HEK293 (cell line): Measurements from ENCODE around the gene PIEZO1.
A peak's percentile ranks its signal among the peaks of the same experiment; 100 is the strongest.

Source experiments
- CTCF ChIA-PET: fragments of 350-600 bp; formaldehyde crosslinking; extraction: SDS; loops from one replicate; lab custom pipeline; 2021; ENCODE audit warnings: antibody characterized with exemption; lab: Yijun Ruan, JAX
- POLR2A ChIA-PET: fragments of 300-600 bp; formaldehyde crosslinking; extraction: SDS; loops from one replicate; lab custom pipeline; 2020; ENCODE audit warnings: antibody characterized with exemption, inconsistent platforms; lab: Yijun Ruan, JAX
- H3K27ac ChIP-seq: fragments of 200-500 bp; sonication (Bioruptor generic); 2 replicates; pipeline ENCODE4 v1.5.1; 2014; ENCODE audit warnings: low read depth, low read length, control low read depth, inconsistent platforms; ENCODE audit errors: extremely low read depth
- H3K36me3 ChIP-seq, 2 experiments: fragments of 200-500 bp in 1 of 2; sonication (Bioruptor generic) in 1 of 2; 1 replicate in 1 of 2; 2 replicates in 1 of 2; pipeline ENCODE4 v1.5.1; 2014 to 2017; ENCODE audit warnings: inconsistent platforms in 2 of 2, low read length in 2 of 2; ENCODE audit not compliant: control insufficient read depth in 2 of 2, insufficient read depth in 1 of 2
- H3K4me1 ChIP-seq: fragments of 200-500 bp; sonication (Bioruptor generic); 2 replicates; pipeline ENCODE4 v1.5.1; 2014; ENCODE audit warnings: mild to moderate bottlenecking, low read length, inconsistent platforms; ENCODE audit not compliant: control insufficient read depth, insufficient read depth
- H3K4me3 ChIP-seq: 2 replicates; pipeline ENCODE4 v1.5.1; 2011; ENCODE audit warnings: low read depth, mild to moderate bottlenecking, control low read depth, low read length, moderate library complexity
- H3K9me3 ChIP-seq: fragments of 200-500 bp; sonication (Bioruptor generic); 2 replicates; pipeline ENCODE4 v1.5.1; 2014; ENCODE audit warnings: low read depth, low read length, inconsistent platforms; ENCODE audit not compliant: control insufficient read depth, insufficient read depth
- GLIS2 ChIP-seq: fragments of 450-650 bp; formaldehyde crosslinking; IDR thresholded peaks from 2 replicates; pipeline ENCODE4 v1.5.1; 2016; ENCODE audit warnings: missing biosample characterization, missing genetic modification characterization
- ZNF114 ChIP-seq: fragments of 450-650 bp; formaldehyde crosslinking; IDR thresholded peaks from 2 replicates; pipeline ENCODE4 v1.5.0; 2017; ENCODE audit warnings: missing biosample characterization, missing genetic modification characterization
- ZNF19 ChIP-seq: fragments of 450-650 bp; formaldehyde crosslinking; IDR thresholded peaks from 2 replicates; pipeline ENCODE4; 2016; ENCODE audit warnings: missing biosample characterization, missing genetic modification characterization, low read depth
- ZNF211 ChIP-seq: fragments of 450-650 bp; formaldehyde crosslinking; IDR thresholded peaks from 2 replicates; pipeline ENCODE4 v1.5.1; 2016; ENCODE audit warnings: low read depth, missing biosample characterization, missing genetic modification characterization
- ZNF335 ChIP-seq: fragments of 450-650 bp; formaldehyde crosslinking; conservative IDR thresholded peaks from 2 replicates; pipeline ENCODE4 v1.5.1; 2016; ENCODE audit warnings: missing biosample characterization, missing genetic modification characterization
- ZNF341 ChIP-seq: fragments of 450-650 bp; formaldehyde crosslinking; IDR thresholded peaks from 2 replicates; pipeline ENCODE4; 2016; ENCODE audit warnings: low read depth, missing biosample characterization, missing genetic modification characterization
- ZNF398 ChIP-seq: fragments of 450-650 bp; formaldehyde crosslinking; IDR thresholded peaks from 2 replicates; pipeline ENCODE4 v1.5.1; 2017; ENCODE audit warnings: missing biosample characterization, missing genetic modification characterization
- ZNF513 ChIP-seq: fragments of 450-650 bp; IDR thresholded peaks from 2 replicates; pipeline ENCODE4 v1.5.1; 2018; ENCODE audit warnings: missing biosample characterization, missing genetic modification characterization
- ZNF529 ChIP-seq: fragments of 450-650 bp; formaldehyde crosslinking; IDR thresholded peaks from 2 replicates; pipeline ENCODE4 v1.5.1; 2017; ENCODE audit warnings: missing genetic modification characterization, missing biosample characterization; ENCODE audit not compliant: insufficient replicate concordance
- ZNF837 ChIP-seq: fragments of 450-650 bp; formaldehyde crosslinking; IDR thresholded peaks from 2 replicates; pipeline ENCODE4 v1.5.1; 2016; ENCODE audit warnings: missing biosample characterization, missing genetic modification characterization
- ZSCAN23 ChIP-seq: fragments of 450-650 bp; formaldehyde crosslinking; IDR thresholded peaks from 2 replicates; pipeline ENCODE4 v1.5.1; 2016; ENCODE audit warnings: missing biosample characterization, missing genetic modification characterization
- TF ChIP-seq, protein P1 (sequence below): fragments of 450-650 bp; formaldehyde crosslinking; IDR thresholded peaks from 2 replicates; pipeline ENCODE4 v1.5.1; 2016; ENCODE audit warnings: missing biosample characterization, missing genetic modification characterization, low read depth
- TF ChIP-seq, protein P2 (sequence below): fragments of 450-650 bp; formaldehyde crosslinking; conservative IDR thresholded peaks from 2 replicates; pipeline ENCODE4 v1.5.1; 2016; ENCODE audit warnings: low read depth, missing biosample characterization, missing genetic modification characterization
- TF ChIP-seq, protein P3 (sequence below): fragments of 450-650 bp; formaldehyde crosslinking; IDR thresholded peaks from 2 replicates; pipeline ENCODE4 v1.5.1; 2016; ENCODE audit warnings: missing biosample characterization, missing genetic modification characterization
- TF ChIP-seq, protein P4 (sequence below): fragments of 450-650 bp; formaldehyde crosslinking; conservative IDR thresholded peaks from 2 replicates; pipeline ENCODE4 v1.5.1; 2016; ENCODE audit warnings: low read depth, missing biosample characterization, missing genetic modification characterization
- TF ChIP-seq, protein P5 (sequence below): fragments of 450-650 bp; IDR thresholded peaks from 2 replicates; pipeline ENCODE4 v1.5.1; 2018; ENCODE audit warnings: missing biosample characterization, mild to moderate bottlenecking, missing genetic modification characterization

PIEZO1 gene

DNA sequence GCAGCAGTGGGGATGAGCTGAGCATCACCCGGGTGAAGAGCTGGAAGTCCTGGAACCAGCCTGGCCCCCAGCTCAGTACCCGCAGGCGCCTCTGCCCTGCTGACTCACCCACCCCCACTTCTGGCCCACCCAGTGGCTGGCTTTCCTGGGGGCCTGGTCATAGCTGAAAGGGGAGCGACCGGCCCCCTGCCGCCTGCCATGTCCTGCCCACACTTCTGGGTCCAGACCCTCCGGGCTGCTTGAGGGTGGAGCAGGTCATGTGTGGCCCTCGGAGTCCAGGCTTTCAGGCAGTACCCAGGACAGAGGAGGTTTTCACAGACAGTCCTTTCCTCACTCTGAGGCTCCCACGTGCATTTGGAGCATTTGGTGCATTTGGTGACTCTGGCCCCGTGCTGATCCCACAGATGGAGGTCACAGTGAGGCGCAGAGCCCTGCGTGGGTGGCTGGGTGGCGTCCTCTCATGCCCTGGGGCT, 7.1 kb upstream of the PIEZO1 start (continued):
- TF ChIP-seq, protein P1, sequence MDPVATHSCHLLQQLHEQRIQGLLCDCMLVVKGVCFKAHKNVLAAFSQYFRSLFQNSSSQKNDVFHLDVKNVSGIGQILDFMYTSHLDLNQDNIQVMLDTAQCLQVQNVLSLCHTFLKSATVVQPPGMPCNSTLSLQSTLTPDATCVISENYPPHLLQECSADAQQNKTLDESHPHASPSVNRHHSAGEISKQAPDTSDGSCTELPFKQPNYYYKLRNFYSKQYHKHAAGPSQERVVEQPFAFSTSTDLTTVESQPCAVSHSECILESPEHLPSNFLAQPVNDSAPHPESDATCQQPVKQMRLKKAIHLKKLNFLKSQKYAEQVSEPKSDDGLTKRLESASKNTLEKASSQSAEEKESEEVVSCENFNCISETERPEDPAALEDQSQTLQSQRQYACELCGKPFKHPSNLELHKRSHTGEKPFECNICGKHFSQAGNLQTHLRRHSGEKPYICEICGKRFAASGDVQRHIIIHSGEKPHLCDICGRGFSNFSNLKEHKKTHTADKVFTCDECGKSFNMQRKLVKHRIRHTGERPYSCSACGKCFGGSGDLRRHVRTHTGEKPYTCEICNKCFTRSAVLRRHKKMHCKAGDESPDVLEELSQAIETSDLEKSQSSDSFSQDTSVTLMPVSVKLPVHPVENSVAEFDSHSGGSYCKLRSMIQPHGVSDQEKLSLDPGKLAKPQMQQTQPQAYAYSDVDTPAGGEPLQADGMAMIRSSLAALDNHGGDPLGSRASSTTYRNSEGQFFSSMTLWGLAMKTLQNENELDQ, result no peak
- TF ChIP-seq, protein P2, sequence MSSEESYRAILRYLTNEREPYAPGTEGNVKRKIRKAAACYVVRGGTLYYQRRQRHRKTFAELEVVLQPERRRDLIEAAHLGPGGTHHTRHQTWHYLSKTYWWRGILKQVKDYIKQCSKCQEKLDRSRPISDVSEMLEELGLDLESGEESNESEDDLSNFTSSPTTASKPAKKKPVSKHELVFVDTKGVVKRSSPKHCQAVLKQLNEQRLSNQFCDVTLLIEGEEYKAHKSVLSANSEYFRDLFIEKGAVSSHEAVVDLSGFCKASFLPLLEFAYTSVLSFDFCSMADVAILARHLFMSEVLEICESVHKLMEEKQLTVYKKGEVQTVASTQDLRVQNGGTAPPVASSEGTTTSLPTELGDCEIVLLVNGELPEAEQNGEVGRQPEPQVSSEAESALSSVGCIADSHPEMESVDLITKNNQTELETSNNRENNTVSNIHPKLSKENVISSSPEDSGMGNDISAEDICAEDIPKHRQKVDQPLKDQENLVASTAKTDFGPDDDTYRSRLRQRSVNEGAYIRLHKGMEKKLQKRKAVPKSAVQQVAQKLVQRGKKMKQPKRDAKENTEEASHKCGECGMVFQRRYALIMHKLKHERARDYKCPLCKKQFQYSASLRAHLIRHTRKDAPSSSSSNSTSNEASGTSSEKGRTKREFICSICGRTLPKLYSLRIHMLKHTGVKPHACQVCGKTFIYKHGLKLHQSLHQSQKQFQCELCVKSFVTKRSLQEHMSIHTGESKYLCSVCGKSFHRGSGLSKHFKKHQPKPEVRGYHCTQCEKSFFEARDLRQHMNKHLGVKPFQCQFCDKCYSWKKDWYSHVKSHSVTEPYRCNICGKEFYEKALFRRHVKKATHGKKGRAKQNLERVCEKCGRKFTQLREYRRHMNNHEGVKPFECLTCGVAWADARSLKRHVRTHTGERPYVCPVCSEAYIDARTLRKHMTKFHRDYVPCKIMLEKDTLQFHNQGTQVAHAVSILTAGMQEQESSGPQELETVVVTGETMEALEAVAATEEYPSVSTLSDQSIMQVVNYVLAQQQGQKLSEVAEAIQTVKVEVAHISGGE (tag by site-specific recombination), result no peak

DNA sequence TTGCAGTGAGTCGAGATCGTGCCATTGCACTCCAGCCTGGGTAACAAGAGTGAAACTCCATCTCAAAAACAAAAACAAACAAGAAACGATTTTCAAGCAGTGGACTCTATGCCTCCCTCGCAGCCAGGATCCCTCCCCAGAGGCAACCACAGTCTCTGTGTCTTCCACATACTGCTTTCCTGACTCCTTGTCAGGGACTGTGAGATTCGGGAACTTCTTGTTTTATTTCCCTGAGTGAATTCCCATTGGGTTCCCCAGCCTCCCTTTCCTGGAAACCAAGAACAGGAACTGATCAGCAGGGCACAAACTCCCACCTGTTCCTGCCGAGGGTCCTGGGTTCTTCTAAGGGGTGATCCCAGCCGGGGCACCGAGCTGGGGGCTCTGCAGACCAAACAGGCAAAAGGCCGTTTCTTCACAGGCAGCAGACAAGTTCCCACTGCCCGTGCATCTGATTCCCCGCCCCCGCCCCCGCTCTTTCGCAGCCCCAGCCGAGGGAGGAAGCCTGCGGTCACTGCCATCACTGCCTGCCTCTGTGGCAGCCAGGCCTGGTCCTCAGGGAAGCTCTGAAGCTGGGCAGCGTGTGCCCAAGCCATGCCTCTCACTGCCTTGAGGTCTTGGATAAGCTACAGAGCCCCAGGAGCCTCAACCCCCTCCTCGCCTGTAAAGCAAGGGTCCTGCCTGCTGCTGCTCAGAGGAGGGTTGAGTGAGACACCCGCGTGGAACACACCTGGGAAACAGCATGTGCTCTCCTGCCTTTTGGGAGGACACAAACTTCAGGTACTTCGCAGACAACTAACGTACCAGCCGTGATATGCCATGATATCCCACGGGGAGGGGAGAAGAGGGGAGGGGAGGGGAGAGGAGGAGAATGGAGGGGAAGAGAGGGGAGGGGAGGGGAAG, 5.5 kb upstream of the PIEZO1 start:
- H3K9me3 ChIP-seq, result no peaks in the 10 kb centered on the region
- peaks cover 4% of the 10 kb centered on the region; the same call in 1 of the 2 replicates for H3K4me1 ChIP-seq
- ChIA-PET POLR2A (no interaction called here), CTCF (interaction anchor here (0.7 to 1.2 kb wide), 2 partner anchors 9 to 407 kb away, joined by 3 to 4 read pairs; no protein-coding TSS in a partner anchor)
- no peak overlapping the region; the same call in 1 of the 2 replicates for H3K27ac ChIP-seq
- H3K36me3 ChIP-seq, result no peaks in the 10 kb centered on the region
- H3K4me3 ChIP-seq, result no peak overlapping the region
- no peak for TF ChIP-seq ZNF529 (tag by site-specific recombination)
- TF ChIP-seq, protein P3, sequence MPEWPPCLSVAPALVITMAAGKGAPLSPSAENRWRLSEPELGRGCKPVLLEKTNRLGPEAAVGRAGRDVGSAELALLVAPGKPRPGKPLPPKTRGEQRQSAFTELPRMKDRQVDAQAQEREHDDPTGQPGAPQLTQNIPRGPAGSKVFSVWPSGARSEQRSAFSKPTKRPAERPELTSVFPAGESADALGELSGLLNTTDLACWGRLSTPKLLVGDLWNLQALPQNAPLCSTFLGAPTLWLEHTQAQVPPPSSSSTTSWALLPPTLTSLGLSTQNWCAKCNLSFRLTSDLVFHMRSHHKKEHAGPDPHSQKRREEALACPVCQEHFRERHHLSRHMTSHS (tag by site-specific recombination), result no peak
- TF ChIP-seq, protein P4, sequence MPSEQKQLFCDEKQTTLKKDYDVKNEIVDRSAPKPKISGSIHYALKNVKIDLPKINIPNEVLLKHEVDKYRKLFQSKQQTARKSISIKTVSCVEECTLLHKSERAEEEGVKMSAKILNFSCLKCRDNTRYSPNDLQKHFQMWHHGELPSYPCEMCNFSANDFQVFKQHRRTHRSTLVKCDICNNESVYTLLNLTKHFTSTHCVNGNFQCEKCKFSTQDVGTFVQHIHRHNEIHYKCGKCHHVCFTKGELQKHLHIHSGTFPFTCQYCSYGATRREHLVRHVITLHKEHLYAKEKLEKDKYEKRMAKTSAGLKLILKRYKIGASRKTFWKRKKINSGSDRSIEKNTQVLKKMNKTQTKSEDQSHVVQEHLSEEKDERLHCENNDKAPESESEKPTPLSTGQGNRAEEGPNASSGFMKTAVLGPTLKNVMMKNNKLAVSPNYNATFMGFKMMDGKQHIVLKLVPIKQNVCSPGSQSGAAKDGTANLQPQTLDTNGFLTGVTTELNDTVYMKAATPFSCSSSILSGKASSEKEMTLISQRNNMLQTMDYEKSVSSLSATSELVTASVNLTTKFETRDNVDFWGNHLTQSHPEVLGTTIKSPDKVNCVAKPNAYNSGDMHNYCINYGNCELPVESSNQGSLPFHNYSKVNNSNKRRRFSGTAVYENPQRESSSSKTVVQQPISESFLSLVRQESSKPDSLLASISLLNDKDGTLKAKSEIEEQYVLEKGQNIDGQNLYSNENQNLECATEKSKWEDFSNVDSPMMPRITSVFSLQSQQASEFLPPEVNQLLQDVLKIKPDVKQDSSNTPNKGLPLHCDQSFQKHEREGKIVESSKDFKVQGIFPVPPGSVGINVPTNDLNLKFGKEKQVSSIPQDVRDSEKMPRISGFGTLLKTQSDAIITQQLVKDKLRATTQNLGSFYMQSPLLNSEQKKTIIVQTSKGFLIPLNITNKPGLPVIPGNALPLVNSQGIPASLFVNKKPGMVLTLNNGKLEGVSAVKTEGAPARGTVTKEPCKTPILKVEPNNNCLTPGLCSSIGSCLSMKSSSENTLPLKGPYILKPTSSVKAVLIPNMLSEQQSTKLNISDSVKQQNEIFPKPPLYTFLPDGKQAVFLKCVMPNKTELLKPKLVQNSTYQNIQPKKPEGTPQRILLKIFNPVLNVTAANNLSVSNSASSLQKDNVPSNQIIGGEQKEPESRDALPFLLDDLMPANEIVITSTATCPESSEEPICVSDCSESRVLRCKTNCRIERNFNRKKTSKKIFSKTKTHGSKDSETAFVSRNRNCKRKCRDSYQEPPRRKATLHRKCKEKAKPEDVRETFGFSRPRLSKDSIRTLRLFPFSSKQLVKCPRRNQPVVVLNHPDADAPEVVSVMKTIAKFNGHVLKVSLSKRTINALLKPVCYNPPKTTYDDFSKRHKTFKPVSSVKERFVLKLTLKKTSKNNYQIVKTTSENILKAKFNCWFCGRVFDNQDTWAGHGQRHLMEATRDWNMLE (tag by site-specific recombination), result no peak
- TF ChIP-seq, protein P5, sequence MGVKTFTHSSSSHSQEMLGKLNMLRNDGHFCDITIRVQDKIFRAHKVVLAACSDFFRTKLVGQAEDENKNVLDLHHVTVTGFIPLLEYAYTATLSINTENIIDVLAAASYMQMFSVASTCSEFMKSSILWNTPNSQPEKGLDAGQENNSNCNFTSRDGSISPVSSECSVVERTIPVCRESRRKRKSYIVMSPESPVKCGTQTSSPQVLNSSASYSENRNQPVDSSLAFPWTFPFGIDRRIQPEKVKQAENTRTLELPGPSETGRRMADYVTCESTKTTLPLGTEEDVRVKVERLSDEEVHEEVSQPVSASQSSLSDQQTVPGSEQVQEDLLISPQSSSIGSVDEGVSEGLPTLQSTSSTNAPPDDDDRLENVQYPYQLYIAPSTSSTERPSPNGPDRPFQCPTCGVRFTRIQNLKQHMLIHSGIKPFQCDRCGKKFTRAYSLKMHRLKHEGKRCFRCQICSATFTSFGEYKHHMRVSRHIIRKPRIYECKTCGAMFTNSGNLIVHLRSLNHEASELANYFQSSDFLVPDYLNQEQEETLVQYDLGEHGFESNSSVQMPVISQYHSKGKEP (tag by site-specific recombination), result no peak
- TF ChIP-seq ZNF19 (tag by site-specific recombination), result no peak
- TF ChIP-seq ZNF513 (tag by site-specific recombination), result no peak
- TF ChIP-seq ZNF837 (tag by site-specific recombination), result no peak
- TF ChIP-seq ZSCAN23, result no peak
- no peak for TF ChIP-seq ZNF114 (tag by site-specific recombination)
- TF ChIP-seq ZNF211, result no peak
- 0 out of 2 replicates have a peak, but pooled peaks have one; percentile 26 for TF ChIP-seq ZNF398
- TF ChIP-seq ZNF335 (tag by site-specific recombination), result peak; percentile 19; the same call in 1 of the 2 replicates
- no peak for TF ChIP-seq ZNF341 (tag by site-specific recombination)
- TF ChIP-seq GLIS2 (tag by site-specific recombination), result no peak
